ENCODE results near the gene ACTN4.
"Not testable (repeated sequence)": the region's sequence is repeated elsewhere in the genome, so short reads cannot be mapped to it uniquely, and the experiment has no call there.

Gene ACTN4

GRCh38 chr19:38742296-38742695 lies 94.8 kb downstream of the ACTN4 start:
- no peak overlapping the region for H3K4me3 ChIP-seq (ENCODE audit: low read depth, low read length)
- DNase-seq (ENCODE audit: low read depth): no peak
- TF ChIP-seq CTCF (IDR thresholded peaks at IDR 0.05; ENCODE audit: low read depth, low read length, missing control alignments): no peak
- in situ Hi-C loops (cut with HindIII; ENCODE audit: low sequenced_read_pairs): no loop called here

GRCh38 chr19:38742906-38743305 lies 95.5 kb downstream of the ACTN4 start:
- TF ChIP-seq CTCF (IDR thresholded peaks at IDR 0.05; ENCODE audit: low read depth, low read length, missing control alignments): no peak
- DNase-seq (ENCODE audit: low read depth): no peak
- in situ Hi-C loops (cut with HindIII; ENCODE audit: low sequenced_read_pairs): no loop called here
- H3K4me3 ChIP-seq (ENCODE audit: low read depth, low read length): no peak overlapping the region

DNA sequence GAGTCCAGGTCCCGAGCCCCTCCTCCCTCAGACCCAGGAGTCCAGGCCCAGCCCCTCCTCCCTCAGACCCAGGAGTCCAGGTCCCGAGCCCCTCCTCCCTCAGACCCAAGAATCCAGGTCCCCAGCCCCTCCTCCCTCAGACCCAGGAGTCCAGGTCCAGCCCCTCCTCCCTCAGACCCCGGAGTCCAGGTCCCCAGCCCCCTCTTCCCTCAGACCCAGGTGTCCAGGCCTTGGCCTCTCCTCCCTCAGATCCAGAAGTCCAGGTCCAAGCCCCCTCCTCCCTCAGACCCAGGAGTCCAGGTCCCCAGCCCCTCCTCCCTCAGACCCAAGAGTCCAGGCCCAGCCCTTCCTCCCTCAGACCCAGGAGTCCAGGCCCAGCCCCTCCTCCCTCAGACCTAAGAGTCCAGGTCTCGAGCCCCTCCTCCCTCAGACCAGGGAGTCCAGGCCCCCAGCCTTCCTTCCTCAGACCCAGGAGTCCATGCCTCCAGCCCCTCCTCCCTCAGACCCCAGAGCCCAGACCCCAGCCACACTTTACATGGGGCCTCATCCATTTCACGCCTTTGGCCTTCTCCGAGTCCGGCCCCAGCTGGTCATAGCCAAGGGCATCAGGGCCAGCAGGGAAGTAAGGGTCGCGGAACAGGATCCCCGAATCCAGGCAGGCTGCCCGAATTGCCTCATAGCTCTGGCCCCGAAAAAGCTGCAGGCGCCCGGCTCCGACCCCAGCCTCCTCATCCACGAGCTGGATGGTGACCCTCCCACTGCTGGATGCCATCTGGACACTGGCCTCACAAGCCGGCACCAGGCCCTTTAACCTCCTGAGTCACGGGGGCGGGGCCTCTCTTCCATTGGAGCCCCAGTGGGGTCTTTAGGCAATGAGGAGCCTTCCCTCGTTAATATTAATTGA lies 96.2 kb downstream of the ACTN4 start:
- no peak for TF ChIP-seq CTCF (IDR thresholded peaks at IDR 0.05; ENCODE audit: low read depth, low read length, missing control alignments)
- DNase-seq (ENCODE audit: low read depth): no peak
- no peak overlapping the region for H3K4me3 ChIP-seq (ENCODE audit: low read depth, low read length)
- in situ Hi-C loops (cut with HindIII; ENCODE audit: low sequenced_read_pairs): no loop called here

- DNase-seq (ENCODE audit: low read depth): no peak
- in situ Hi-C loops (cut with HindIII; ENCODE audit: low sequenced_read_pairs): no loop called here
- no peak within 1 kb of the TSS for H3K4me3 ChIP-seq (ENCODE audit: low read depth, low read length)
- no peak for TF ChIP-seq CTCF (IDR thresholded peaks at IDR 0.05; ENCODE audit: low read depth, low read length, missing control alignments)
Observed at GRCh38 chr19:38744298-38744681, 96.8 kb downstream of the ACTN4 start, which contains the start of gene CAPN12. Gene CAPN12 (minus strand): TSS chr19:38744474. CDS start chr19:38744165, 309 bp downstream.

GRCh38 chr19:38744874-38745273 lies 97.4 kb downstream of the ACTN4 start:
- in situ Hi-C loops (cut with HindIII; ENCODE audit: low sequenced_read_pairs): no loop called here
- no peak overlapping the region for H3K4me3 ChIP-seq (ENCODE audit: low read depth, low read length)
- TF ChIP-seq CTCF (IDR thresholded peaks at IDR 0.05; ENCODE audit: low read depth, low read length, missing control alignments): no peak
- DNase-seq (ENCODE audit: low read depth): no peak

GRCh38 chr19:38745316-38745715 lies 97.9 kb downstream of the ACTN4 start:
- no peak for TF ChIP-seq CTCF (IDR thresholded peaks at IDR 0.05; ENCODE audit: low read depth, low read length, missing control alignments)
- H3K4me3 ChIP-seq (ENCODE audit: low read depth, low read length): no peak overlapping the region
- in situ Hi-C loops (cut with HindIII; ENCODE audit: low sequenced_read_pairs): no loop called here
- no peak for DNase-seq (ENCODE audit: low read depth)

DNA sequence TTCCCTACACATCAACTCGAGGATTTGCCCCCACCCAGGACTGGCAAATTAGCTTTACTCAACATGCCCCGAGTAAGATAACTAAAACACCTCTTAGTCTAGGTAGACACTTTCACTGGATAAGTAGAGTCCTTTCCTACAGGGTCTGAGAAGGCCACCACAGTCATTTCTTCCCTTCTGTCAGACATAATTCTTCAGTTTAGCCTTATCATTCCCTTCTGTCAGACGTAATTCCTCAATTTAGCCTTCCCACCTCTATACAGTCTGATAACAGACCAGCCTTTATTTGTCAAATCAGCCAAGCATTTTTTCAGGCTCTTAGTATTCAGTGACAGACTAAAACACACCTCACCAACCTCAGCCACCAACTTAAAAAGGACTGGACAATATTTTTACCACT lies 106.3 kb downstream of the ACTN4 start:
- in situ Hi-C loops (cut with HindIII; ENCODE audit: low sequenced_read_pairs); DNase-seq (ENCODE audit: low read depth); H3K4me3 ChIP-seq (ENCODE audit: low read depth, low read length): not testable (repeated sequence)

GRCh38 chr19:38754196-38754595 lies 106.7 kb downstream of the ACTN4 start:
- in situ Hi-C loops (cut with HindIII; ENCODE audit: low sequenced_read_pairs); H3K4me3 ChIP-seq (ENCODE audit: low read depth, low read length); DNase-seq (ENCODE audit: low read depth): not testable (repeated sequence)

All from astrocyte of the cerebellum (primary cell).